HG02759 (cell line): Measurements from ENCODE around the gene PRKAR2A.
"Not testable (repeated sequence)": the region's sequence is repeated elsewhere in the genome, so short reads cannot be mapped to it uniquely, and the experiment has no call there.

Experiments used
- ATAC-seq: cut with Tn5 transposase; IDR thresholded peaks from one replicate; pipeline ENCODE4 v1.9.1; 2021; ENCODE audit warnings: mild to moderate bottlenecking, moderate library complexity; ENCODE audit not compliant: unreplicated experiment

PRKAR2A gene

DNA sequence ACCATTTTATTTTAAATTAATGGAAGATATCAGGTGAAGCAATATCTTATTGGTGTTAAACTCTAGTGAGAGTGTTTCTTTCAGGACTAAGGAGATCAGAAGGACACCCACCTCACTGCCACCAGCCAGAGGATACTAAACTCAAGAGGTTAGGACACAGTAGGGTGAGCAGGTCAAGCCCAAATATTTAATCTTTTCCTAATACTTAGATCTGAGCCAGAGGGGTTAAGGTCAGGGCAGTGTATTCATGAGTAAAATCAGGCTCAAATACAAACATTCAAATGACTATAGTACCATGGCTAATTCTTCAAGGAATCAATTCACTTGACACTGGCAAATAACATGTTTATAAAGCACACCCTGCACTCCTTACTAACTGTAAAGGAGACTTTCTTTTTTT, 65.6 kb downstream of the PRKAR2A start:
- ATAC-seq, result no peak

DNA sequence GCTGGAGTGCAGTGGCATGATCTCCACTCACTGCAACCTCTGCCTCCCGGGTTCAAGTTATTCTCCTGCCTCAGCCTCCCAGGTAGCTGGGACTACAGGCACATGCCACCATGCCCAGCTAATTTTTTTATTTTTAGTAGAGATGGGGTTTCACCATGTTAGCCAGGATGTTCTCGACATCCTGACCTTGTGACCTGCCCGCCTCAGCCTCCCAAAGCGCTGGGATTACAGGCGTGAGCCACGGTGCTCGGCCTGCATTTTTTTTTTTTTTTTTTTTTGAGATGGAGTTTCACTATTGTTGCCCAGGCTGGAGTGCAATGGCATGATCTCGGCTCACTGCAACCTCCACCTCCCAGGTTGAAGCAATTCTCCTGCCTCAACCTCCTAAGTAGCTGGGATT, 69.1 kb downstream of the PRKAR2A start:
- ATAC-seq, result not testable (repeated sequence)

DNA sequence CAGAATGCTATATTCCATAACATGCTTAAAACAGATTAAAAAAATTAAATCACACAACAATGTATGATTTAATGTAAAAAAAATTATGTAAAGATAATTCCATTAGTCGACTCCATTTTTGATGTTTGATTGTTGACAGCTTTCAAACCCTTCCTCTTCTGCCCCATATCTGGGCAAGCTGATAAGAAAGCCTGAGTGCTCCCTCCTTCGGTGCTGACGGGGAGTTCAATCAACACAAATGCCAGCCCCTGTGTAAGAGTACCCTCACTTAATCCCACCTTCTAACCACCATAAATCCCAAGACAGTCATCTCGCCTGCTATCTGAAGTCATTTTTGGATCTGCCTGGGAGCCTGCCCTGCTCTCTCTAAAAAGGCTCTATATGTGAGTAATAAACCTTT, 70.8 kb downstream of the PRKAR2A start:
- no peak for ATAC-seq

DNA sequence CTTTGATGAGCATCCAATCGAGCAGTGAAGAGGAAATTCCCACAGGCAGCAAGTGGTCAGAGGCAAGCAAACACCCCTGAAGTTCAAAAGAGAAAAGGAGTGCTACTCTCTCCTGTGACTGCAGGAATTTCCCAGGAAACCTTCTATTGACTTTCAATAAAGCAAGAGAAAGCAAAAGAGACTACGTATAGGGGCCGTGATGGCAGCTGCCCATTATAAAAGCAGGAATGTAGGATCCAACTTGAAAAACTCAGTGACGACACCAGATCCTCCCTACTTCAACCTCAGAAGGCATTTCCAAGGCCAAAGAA, 77.5 kb downstream of the PRKAR2A start:
- ATAC-seq, result no peak

DNA sequence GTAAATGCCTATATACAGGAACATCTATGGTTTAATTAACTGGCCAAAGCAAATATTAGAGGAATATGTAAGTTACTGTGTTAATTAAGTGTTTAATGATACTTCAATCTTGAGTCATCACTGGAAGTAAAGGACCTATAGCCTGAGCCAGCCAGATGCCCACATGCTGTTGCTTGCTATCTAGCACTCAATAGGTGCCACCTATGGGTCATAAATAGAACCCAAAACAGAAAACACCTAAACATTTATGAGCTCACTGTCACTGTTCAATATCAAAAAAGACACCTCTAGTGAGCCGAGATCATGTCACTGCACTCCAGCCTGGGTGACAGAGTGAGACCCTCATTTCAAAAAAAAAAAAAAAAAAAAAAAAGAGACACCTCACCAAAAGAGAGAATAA, 82.3 kb downstream of the PRKAR2A start:
- ATAC-seq, result no peak

DNA sequence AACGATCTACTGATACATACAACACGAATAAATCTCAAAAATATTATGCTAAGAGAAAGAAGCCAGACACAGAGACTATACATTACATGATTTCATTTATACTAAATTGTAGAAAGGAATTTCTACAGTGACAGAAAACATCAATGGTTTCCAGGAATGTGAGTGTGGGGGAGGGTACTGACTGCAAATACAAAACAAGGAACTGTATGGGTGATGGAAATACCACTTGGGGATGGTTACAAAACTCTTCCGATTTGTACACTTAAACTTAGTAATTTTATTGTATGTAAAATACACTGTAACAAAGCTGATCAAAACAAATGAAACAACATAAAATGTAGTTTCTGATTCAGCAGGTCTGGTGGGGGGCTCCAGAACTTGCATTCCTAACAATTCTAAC, 84.9 kb downstream of the PRKAR2A start:
- no peak for ATAC-seq

DNA sequence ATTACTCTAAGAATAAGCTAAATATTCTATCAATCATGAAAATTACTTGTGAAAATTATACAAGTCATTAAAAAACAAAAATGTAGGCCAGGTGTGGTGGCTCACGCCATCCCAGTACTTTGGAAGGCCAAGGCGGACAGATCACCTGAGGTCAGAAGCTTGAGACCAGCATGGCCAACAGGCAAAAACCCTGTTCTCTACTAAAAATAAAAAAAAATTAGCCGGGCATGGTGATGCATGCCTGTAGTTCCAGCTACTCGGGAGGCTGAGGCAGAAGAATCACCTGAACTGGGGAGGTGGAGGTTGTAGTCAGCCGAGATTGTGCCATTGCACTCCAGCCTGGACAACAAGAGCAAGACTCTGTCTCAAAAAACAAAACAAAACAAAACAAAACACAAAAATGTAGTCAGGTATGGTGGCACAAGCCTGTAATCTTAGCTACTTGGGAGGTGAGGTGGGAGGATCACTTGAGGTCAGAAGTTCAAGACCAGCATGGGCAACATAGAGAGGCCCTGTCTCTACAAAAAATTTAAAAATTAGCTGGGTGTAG, 87.6 kb downstream of the PRKAR2A start:
- not testable (repeated sequence) for ATAC-seq

DNA sequence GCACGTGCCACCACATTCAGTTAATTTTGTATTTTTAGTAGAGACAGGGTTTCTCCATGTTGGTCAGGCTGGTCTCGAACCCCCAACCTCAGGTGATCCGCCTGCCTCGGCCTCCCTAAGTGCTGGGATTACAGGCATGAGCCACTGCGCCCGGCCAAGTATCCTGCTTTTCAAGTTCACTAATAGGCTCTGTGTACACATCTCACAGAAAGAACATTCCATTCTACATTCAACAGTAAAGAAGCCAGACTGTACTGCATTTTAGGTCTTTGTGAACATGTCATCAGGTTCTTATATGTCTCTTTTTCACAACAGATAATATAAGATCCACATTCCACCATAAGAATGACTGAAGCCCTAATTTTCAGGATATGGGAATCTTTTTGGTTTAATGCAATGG, 88.1 kb downstream of the PRKAR2A start:
- not testable (repeated sequence) for ATAC-seq

DNA sequence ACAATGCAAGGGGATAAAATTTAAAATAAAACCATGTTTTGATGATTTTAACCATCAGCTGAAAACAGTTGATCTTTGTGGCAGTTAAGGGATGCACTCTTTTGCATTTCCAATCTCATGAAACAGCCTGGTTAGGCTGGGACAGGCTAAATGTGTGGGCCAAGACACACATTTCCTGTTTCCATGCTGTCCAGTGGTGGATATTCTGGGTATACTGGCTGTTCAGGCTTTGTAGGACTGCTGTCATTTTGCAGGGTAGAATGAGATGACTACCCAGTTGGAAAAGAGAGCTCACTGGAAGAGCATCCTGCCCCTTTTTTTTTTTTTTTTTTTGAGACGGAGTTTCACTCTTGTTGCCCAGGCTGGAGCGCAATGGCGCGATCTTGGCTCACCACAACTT, 88.6 kb downstream of the PRKAR2A start:
- no peak for ATAC-seq

DNA sequence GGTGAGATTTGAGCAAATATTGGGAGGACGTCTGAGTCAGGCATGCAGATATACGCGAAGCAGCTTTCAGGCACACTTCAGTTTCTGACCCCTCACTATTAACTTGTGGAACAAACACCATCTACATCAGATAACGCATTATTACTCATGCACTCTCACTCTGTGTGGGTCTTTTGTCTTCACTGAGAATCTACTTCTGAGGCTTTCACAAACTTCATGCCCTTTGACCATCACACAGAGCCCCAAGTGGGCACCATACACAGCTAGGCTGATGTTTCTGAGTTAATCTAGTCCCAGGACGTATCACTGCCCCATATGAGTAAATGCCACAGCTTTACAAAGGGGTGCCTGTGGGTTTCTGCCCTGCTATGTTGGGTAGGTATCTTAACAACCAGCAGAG, 91.0 kb downstream of the PRKAR2A start:
- no peak for ATAC-seq

DNA sequence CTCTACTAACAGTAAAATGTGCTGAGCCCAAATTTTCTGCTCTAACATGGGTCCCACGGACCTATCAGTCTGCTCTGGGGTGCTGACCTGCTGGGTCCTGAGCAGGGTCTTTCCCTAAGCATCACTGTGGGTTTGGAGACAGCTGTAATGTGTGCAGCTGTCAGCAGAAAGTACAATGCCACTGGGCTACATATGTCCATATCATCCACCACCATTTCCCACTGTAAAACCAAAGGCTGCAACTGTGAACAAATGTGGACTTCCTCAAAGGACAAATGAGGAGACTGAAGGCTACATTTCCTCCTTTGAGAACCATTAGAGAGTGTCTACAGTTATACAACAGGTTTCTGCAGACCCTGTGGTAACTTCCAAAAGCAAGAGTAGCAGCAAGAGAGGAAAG, 96.8 kb downstream of the PRKAR2A start:
- ATAC-seq, result no peak

DNA sequence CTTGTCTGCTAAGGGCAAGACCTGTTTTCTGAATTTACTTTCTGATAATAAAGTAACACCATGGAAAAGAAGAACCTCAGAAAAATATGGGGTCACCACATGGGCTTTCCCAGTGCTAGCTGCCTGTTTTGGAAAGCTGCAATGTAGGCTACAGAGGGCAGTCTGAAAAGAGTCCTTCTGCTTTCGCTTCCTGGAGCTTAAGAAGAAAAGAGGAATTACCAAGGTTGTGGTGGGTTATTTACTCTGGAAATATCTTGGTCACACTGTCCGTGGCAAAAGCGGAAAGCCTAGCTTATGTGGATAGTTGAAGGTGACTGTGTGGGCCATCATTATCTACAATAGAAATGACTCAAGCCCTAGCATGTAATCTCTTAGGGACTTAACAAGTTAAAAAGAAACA, 98.9 kb downstream of the PRKAR2A start:
- ATAC-seq, result no peak

DNA sequence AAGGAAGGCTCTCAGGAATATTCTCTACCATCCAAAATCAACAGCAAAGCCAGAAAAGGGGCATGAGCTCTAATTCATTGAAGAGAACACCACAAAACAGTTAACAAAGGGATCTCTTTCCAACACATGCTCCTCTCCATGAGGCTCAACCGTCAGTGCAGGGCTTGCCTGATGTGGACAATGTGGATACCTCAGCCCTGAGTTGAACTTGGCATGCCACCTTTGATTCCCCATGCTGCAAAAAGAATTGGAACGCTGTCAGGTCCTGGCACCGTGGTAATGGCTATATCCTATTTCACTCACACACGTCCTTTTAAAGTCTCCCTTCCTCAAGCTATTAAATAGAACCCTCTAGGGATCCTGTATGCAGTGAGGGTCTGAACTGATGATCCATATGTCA, 100.0 kb downstream of the PRKAR2A start:
- no peak for ATAC-seq

DNA sequence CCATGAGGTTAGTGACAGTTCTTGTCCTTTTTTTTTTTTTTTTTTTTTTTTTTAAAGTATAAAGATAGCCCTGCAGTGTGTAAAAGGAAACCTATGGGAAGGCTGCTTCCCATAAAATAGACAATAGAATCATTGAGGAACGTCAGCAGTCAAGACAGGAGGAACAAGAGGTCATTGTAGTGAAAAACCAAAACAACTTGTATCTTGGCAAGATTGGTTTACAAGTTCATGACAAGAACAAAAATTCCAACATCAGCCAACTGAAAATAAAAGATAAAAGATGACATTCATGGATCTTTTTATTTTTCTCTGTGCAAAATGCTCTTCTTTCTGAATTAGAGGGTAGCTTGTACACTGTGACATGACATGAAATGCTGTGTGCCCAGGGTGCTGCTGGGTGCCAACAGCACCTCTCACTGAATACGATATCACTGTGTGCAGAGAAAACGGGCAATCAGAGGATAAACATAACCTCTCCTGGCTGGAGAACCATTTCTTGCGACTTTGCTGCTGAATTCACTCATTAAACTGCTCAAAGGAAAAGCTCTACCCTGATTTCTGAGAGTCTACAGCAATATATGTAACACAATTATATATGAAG, 100.6 kb downstream of the PRKAR2A start:
- no peak for ATAC-seq

DNA sequence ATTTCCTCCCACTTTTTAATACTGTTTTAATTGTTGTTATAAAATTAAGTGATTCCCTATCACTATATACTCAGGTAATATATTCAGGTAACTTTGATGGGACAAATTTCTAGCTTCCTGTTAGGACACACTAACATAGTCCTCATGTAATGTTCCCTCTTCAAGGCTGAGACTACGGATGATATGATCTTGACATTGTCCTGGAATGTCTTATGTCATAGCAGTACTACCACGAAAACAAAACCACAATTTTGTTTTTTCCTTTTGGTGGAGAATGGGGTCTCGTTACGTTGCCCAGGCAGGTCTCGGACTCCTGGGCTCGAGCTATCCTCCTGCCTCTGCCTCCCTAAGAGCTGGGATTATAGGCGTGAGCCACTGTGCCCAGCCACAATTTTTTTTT, 103.9 kb downstream of the PRKAR2A start:
- ATAC-seq, result no peak

DNA sequence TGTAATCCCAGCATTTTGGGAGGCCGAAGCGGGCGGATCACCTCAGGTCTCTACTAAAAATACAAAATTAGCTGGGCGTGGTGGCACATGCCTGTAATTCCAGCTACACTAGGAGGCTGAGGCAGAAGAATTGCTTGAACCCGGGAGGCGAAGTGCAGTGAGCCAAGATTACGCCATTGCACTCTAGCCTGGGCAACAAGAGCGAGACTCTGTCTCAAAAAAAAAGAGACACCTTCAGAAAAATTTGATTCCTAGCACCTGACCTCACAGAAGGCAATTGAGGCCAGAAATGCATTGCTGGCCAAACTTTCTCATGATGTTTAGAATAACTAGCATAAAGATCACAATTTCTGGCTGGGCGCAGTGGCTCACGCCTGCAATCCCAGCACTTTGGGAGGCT, 106.4 kb downstream of the PRKAR2A start:
- ATAC-seq, result not testable (repeated sequence)

DNA sequence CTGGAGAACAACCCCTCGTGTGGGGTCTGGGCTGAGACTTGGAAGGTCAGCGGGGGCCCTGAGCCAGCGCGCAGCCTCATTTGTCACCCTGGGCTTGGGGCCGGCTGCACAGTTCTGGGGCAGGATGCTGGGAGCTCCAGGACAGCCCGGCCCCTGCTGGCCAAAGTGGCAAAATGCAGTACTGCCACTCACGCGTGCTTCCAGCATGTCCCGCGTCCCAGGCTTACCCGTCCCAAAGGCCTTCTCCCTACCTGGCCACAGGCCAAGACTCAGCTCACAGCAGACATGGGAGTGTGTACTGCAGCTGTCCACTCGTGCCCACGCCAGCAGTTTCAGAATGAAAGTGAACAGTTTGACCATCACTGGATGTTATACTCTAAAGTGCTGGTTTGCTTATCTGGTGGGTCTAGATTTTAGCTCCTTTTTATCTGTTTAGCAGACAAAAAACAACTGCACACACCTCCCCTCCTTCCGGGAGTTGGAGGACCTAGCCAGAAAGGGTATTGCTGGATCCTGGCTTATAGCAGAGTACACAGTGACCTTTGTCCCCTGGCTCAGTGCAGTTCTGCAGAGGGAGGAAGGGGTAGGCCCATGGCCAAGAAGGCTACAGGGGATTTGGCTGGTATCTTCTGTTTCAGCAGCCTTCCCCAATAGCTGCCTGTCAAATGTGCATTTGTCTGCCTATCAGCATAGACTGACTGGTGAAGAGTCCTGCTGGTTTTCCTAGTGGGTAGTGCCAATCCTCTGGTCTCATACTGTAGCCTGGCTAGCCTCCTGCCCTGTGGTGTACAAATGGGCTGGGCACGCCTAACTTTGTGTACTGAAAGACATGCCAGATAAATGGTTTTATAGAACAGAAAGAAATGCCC, 107.5 kb downstream of the PRKAR2A start:
- peak; percentile 66 for ATAC-seq

DNA sequence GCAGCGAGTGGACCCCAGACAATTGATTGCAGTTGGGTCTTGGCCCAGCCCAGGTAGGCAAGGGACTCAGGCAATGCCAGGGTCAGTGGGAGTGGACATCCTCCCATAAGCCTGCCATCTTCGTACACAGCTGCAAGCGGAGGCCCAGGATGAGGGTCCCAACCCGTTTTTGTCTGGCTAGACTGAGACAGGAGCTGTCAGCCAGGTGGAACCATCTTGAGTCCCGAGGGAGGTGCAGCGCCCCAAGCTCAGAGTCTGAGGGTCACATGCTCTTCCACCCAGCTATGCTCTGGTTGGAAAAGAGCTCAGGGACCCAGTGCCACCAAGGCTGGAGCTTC, 108.1 kb downstream of the PRKAR2A start:
- ATAC-seq, result peak; percentile 19

DNA sequence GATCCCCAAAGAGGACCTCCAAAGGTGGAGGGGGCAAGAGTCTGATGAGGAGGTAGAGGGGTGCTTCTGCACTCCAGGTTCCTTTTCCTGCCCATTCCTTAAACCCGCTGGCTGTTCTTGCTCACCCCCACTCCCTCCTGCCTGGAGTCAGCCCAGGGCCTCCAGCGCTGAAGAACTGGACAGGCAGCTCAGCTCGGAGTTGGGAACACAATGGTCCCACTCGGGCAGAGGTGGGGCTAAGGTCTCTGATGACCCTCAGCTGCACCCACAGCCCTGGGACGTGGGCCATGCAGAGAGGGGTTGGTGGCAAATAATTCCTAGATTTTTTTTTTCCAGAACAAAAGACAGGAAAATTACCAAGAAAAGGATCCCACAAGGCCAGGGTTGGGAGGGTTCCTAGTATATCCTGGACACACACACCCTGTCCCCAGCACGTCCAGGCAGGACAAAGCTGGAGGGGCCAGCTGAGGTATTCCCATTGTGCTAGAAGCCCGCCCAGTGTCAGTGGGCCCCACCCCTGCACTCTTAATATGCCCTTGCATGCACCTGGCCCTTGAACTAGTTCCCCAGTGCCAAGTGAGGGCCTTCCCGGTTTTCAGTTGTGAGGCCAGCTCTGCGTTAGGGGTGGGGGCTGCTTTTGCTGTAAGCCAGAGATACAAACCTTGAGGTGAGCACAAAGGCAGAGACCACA, 108.6 kb downstream of the PRKAR2A start:
- ATAC-seq, result no peak

DNA sequence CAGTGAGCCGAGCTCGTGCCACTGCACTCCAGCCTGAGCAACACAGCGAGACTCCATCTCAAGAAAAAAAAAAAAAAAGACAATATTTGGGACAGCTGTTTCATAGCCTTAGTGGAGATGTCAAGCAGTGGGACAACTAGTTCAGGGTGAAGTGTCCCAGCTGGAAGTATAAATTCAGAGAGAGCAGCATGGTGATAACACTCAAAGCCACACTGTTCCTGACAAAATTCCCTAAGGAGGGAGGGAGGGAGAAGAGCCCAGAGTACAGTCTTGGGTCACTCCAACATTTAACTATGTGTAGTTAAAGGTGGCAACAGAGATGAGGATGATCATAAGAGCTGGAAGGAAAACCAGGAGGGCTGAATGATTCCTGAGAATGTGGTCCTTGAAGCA, 109.5 kb downstream of the PRKAR2A start:
- ATAC-seq, result no peak

DNA sequence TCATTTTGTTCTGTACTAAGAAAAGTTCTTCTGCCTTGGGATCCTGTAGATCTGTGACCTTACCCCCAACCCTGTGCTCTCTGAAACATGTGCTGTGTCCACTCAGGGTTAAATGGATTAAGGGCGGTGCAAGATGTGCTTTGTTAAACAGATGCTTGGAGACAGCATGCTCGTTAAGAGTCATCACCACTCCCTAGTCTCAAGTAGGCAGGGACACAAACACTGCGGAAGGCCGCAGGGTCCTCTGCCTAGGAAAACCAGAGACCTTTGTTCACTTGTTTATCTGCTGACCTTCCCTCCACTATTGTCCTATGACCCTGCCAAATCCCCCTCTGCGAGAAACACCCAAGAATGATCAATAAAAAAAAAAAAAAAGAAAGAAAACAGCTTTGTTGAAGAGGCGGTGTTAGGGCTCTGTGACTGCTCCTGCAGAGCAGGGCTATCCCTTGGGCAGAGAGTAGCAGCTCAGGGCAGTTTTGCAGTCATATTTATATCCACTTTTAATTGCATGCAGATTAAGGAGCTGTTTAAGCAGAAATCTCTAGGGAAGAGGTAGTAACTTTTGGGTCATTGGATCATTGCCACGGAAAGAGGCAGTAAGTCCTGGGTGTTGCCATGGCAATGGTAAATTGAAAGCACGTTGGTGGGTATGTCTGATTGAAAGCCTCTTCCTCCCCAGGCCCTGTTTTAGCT, 112.5 kb downstream of the PRKAR2A start:
- not testable (repeated sequence) for ATAC-seq
